Breast epithelium (tissue), 3 donors: ENCODE measurements around the gene GRPR.

ENCODE experiments used
- POLR2AphosphoS5 ChIP-seq, 3 donors: sonication (generic); formaldehyde crosslinking; IDR thresholded peaks; one replicate each; pipeline ENCODE4 v1.6.1; 2017; ENCODE audit warnings: antibody characterized with exemption in 3 of 3
- TF ChIP-seq, protein P1 (sequence below), 3 donors: fragments of 450-650 bp; IDR thresholded peaks; one replicate each; pipeline ENCODE4 v1.5.1; 2016 to 2017; ENCODE audit warnings: antibody characterized with exemption in 3 of 3, mild to moderate bottlenecking in 3 of 3, moderate library complexity in 3 of 3

DNA sequence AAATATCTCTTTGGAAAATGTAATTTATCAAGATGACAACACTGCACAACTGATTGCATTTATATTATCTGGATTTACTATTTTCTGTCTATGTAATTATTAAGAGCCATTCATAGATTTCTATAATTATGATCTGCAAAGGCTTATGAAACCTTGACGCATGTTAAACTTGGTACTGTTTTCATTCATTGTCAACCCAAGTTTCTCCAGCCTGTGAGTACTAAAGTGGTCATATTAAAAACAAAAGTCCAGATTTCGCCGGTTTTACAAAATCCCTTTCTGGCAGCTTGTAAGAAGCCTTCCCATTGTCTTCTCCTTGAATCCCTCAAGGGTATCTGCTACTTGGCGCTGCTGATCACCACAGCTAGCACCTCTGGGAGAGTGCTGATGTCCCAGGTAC is 19.7 kb upstream of the GRPR start:
- TF ChIP-seq, protein P1, sequence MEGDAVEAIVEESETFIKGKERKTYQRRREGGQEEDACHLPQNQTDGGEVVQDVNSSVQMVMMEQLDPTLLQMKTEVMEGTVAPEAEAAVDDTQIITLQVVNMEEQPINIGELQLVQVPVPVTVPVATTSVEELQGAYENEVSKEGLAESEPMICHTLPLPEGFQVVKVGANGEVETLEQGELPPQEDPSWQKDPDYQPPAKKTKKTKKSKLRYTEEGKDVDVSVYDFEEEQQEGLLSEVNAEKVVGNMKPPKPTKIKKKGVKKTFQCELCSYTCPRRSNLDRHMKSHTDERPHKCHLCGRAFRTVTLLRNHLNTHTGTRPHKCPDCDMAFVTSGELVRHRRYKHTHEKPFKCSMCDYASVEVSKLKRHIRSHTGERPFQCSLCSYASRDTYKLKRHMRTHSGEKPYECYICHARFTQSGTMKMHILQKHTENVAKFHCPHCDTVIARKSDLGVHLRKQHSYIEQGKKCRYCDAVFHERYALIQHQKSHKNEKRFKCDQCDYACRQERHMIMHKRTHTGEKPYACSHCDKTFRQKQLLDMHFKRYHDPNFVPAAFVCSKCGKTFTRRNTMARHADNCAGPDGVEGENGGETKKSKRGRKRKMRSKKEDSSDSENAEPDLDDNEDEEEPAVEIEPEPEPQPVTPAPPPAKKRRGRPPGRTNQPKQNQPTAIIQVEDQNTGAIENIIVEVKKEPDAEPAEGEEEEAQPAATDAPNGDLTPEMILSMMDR (IDR thresholded peaks at IDR 0.05): no peak
- no peak for TF ChIP-seq POLR2AphosphoS5 (IDR thresholded peaks at IDR 0.05)
